Endothelial cell of umbilical vein (primary cell): ENCODE measurements around the gene ZNF652. TPM values are rescaled to one million over a fixed set of nuclear protein-coding genes. Genes with fewer than 3 reads are reported as not detected.

Experiments
- BruUV-seq: library from RNA; stranded (reverse); fragments of 400-500 nt; replicated peaks from 2 replicates; lab custom pipeline; 2021; lab: Mats Ljungman, UMichigan
- CTCF ChIA-PET: fragments of 300-600, 350-600 bp; sonication (Branson Sonifier 250); formaldehyde crosslinking; loops from one replicate; lab custom pipeline; 2021; ENCODE audit warnings: antibody characterized with exemption, inconsistent platforms; lab: Charles Lee
- POLR2A ChIA-PET: fragments of 300-600, 350-600 bp; sonication (Branson Sonifier 250); formaldehyde crosslinking; loops from one replicate; lab custom pipeline; 2021; ENCODE audit warnings: antibody characterized with exemption, inconsistent platforms; lab: Charles Lee
- DNase-seq: peaks from one replicate; pipeline ENCODE4 v3.0.0-alpha.2; 2011; ENCODE audit warnings: low read depth, low spot score
- FAIRE-seq: peaks from 2 replicates; lab custom pipeline; 2011; peaks lifted over from hg19 to GRCh38; lab: Jason Lieb, UNC
- H2AFZ ChIP-seq: 2 replicates; pipeline ENCODE4 v1.6.0; 2012; ENCODE audit warnings: low read depth, low read length, control low read depth, inconsistent platforms
- H3K27ac ChIP-seq: 2 replicates; pipeline ENCODE4 v1.5.1; 2011; ENCODE audit warnings: low read depth, mild to moderate bottlenecking, control low read depth, low read length, moderate library complexity; ENCODE audit not compliant: insufficient read depth
- H3K27me3 ChIP-seq, 2 experiments: 2 replicates each; pipeline versions ENCODE4 v1.6.0 to v1.6.1; 2011; ENCODE audit warnings: low read length in 2 of 2, mixed read lengths in 1 of 2; ENCODE audit not compliant: control insufficient read depth in 2 of 2, insufficient read depth in 2 of 2
- H3K36me3 ChIP-seq, 2 experiments: 2 replicates in 1 of 2; 3 replicates in 1 of 2; pipeline ENCODE4 v1.5.1; 2011; ENCODE audit warnings: low read length in 2 of 2, mild to moderate bottlenecking in 1 of 2, moderate library complexity in 1 of 2; ENCODE audit not compliant: control insufficient read depth in 2 of 2, insufficient read depth in 2 of 2; ENCODE audit errors: extremely low read depth in 1 of 2
- H3K4me1 ChIP-seq: 3 replicates; pipeline ENCODE4 v1.5.1; 2011; ENCODE audit warnings: mild to moderate bottlenecking, low read length; ENCODE audit not compliant: control insufficient read depth, insufficient read depth; ENCODE audit errors: extremely low read depth
- H3K4me2 ChIP-seq: 2 replicates; pipeline ENCODE4 v1.6.1; 2011; ENCODE audit warnings: low read length, control low read depth, mixed read lengths; ENCODE audit not compliant: insufficient read depth
- H3K4me3 ChIP-seq, 3 experiments: fragments of 200-600 bp in 1 of 3; sonication (generic), shearing (Covaris generic) in 1 of 3; replicated peaks in 1 of 3; 2 replicates each; pipeline ENCODE4 v1.5.1; 2011 to 2016; ENCODE audit warnings: control low read depth in 3 of 3, low read length in 3 of 3, mild to moderate bottlenecking in 2 of 3, inconsistent platforms in 1 of 3, low read depth in 1 of 3, moderate library complexity in 1 of 3; ENCODE audit not compliant: insufficient read depth in 1 of 3
- H3K79me2 ChIP-seq: 2 replicates; pipeline ENCODE4 v1.6.0; 2012; ENCODE audit warnings: low read length, inconsistent platforms; ENCODE audit not compliant: control insufficient read depth, insufficient read depth
- H3K9ac ChIP-seq: replicated peaks from 2 replicates; pipeline ENCODE3; 2011; ENCODE audit warnings: low read length, control low read depth; ENCODE audit not compliant: insufficient read depth; ENCODE audit errors: extremely low read depth
- H3K9me1 ChIP-seq: replicated peaks from 3 replicates; pipeline ENCODE4 v1.6.0; 2011; ENCODE audit warnings: mild to moderate bottlenecking, low read length; ENCODE audit not compliant: control insufficient read depth, insufficient read depth; ENCODE audit errors: extremely low read depth
- H3K9me3 ChIP-seq: replicated peaks from 2 replicates; pipeline ENCODE4 v1.5.1; 2012; ENCODE audit warnings: low read length, inconsistent platforms; ENCODE audit not compliant: control insufficient read depth, insufficient read depth
- H4K20me1 ChIP-seq: replicated peaks from 2 replicates; pipeline ENCODE3; 2011; ENCODE audit warnings: mild to moderate bottlenecking, low read length; ENCODE audit not compliant: control insufficient read depth, insufficient read depth; ENCODE audit errors: extremely low read depth
- EZH2 ChIP-seq: IDR thresholded peaks from 2 replicates; pipeline ENCODE4 v1.6.1; 2012; ENCODE audit warnings: borderline replicate concordance, low read depth, mild to moderate bottlenecking, moderate library complexity, low read length, inconsistent platforms; ENCODE audit not compliant: severe bottlenecking
- FOS ChIP-seq: IDR thresholded peaks from 2 replicates; pipeline ENCODE4 v1.6.1; 2011; ENCODE audit warnings: mild to moderate bottlenecking, low read length, moderate library complexity, borderline replicate concordance; ENCODE audit not compliant: insufficient read depth
- GATA2 ChIP-seq: IDR thresholded peaks from 2 replicates; pipeline ENCODE4 v1.7.0; 2011; ENCODE audit warnings: low read depth, mild to moderate bottlenecking, moderate library complexity, mixed read lengths, low read length; ENCODE audit not compliant: insufficient read length, insufficient read depth
- JUN ChIP-seq: IDR thresholded peaks from 2 replicates; pipeline ENCODE4 v1.6.1; 2011; ENCODE audit warnings: borderline replicate concordance, low read depth; ENCODE audit not compliant: insufficient read length, insufficient read depth
- MYC ChIP-seq: IDR thresholded peaks from one replicate; pipeline ENCODE4 v1.6.1; 2011; ENCODE audit warnings: mild to moderate bottlenecking, low read depth, low read length
- POLR2A ChIP-seq: IDR thresholded peaks from 2 replicates; pipeline ENCODE4 v1.6.1; 2012; ENCODE audit warnings: low read depth, mild to moderate bottlenecking, control low read depth, low read length
- POLR2AphosphoS5 ChIP-seq: IDR thresholded peaks from 2 replicates; pipeline ENCODE4 v1.6.1; 2012; ENCODE audit warnings: low read depth, mild to moderate bottlenecking, control low read depth, low read length, moderate library complexity; ENCODE audit not compliant: insufficient read depth
- dilution Hi-C: fragments of 300-500 bp; cut with MboI; formaldehyde crosslinking; loops from one replicate; pipeline ENCODE4 v1.15.0; 2019; ENCODE audit warnings: low sequenced_read_pairs; ENCODE audit not compliant: extremely low pct_ligation_motif_present
- intact Hi-C: fragments of 100-400 bp; cut with micrococcal nuclease; formaldehyde crosslinking; loops from one replicate; pipeline ENCODE4 v1.10.0; 2022
- polyA plus RNA-seq, 4 experiments: library from polyadenylated mRNA; depleted of rRNA in 3 of 4; stranded (reverse) in 3 of 4; unstranded in 1 of 4; fragments of >200 nt; gene quantifications; 2 replicates each; pipeline versions ENCODE4 v1.2.1 to v1.2.3, GENCODE V29; 2011 to 2012; ENCODE audit warnings: missing spikeins in 1 of 4
- total RNA-seq: library from RNA; stranded (reverse); gene quantifications from 2 replicates; pipeline ENCODE4 v1.2.3, GENCODE V29; 2021
- TF ChIP-seq, protein P1 (sequence below): IDR thresholded peaks from 2 replicates; pipeline ENCODE4 v1.6.1; 2011; ENCODE audit not compliant: insufficient read depth, insufficient read length
- TF ChIP-seq, protein P2 (sequence below), 2 donors: IDR thresholded peaks; 1 replicate in 1 of 2; 2 replicates in 1 of 2; pipeline ENCODE4 v1.5.1; 2011; ENCODE audit warnings: low read length in 2 of 2, mild to moderate bottlenecking in 2 of 2, moderate library complexity in 2 of 2, control low read depth in 1 of 2, inconsistent platforms in 1 of 2, low read depth in 1 of 2; ENCODE audit not compliant: insufficient read depth in 1 of 2; ENCODE audit errors: extremely low read depth in 1 of 2

Gene ZNF652
- total and polyA plus RNA-seq, 2 donors (not counting 3 experiments of a cell fraction or from before 2014, with no cell fraction given): 6.1 to 18.6 TPM

DNA sequence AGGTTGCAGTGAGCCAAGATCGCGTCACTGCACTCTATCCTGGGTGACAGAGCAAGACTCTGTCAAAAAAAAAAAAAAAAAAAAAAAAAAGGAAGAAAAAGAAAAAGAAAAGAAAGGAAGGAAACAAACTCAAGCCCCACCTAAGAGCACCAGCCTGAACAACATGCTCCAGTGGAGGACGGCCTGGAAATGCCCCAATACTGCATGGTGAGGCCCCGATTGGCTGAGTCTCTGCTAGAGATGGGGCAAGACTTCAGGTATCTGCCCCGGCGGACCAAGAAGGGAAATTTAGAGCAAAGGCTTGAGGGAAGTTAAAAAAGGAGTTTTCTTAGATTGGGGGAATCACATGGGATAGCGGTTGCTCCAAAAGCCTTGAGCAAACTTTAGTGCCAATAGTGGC lies 10.4 kb upstream of the ZNF652 start:
- intact Hi-C loops (no loop called here), dilution Hi-C loops (no loop called here)
- H3K9ac ChIP-seq: no peak overlapping the region
- no peaks in the 10 kb centered on the region for H3K9me3 ChIP-seq
- POLR2A ChIA-PET: no interaction called here
- CTCF ChIA-PET: no interaction called here
- no peaks in the 10 kb centered on the region for H3K79me2 ChIP-seq
- no peaks in the 10 kb centered on the region for H4K20me1 ChIP-seq
- no peaks in the 10 kb centered on the region for H3K36me3 ChIP-seq
- no peaks in the 10 kb centered on the region for H3K4me1 ChIP-seq
- H2AFZ ChIP-seq: no peak overlapping the region
- no peak overlapping the region for H3K27ac ChIP-seq
- H3K27me3 ChIP-seq: no peaks in the 10 kb centered on the region
- DNase-seq: no peak
- no TSS peak for BruUV-seq
- no peak overlapping the region for H3K4me3 ChIP-seq
- TF ChIP-seq POLR2A: no peak
- TF ChIP-seq POLR2AphosphoS5: no peak
- TF ChIP-seq MYC: no peak
- no peak for TF ChIP-seq FOS
- no peak for TF ChIP-seq EZH2
- no peak for TF ChIP-seq GATA2
- TF ChIP-seq, protein P1, sequence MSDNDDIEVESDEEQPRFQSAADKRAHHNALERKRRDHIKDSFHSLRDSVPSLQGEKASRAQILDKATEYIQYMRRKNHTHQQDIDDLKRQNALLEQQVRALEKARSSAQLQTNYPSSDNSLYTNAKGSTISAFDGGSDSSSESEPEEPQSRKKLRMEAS: no peak
- TF ChIP-seq JUN: no peak
- TF ChIP-seq, protein P2, sequence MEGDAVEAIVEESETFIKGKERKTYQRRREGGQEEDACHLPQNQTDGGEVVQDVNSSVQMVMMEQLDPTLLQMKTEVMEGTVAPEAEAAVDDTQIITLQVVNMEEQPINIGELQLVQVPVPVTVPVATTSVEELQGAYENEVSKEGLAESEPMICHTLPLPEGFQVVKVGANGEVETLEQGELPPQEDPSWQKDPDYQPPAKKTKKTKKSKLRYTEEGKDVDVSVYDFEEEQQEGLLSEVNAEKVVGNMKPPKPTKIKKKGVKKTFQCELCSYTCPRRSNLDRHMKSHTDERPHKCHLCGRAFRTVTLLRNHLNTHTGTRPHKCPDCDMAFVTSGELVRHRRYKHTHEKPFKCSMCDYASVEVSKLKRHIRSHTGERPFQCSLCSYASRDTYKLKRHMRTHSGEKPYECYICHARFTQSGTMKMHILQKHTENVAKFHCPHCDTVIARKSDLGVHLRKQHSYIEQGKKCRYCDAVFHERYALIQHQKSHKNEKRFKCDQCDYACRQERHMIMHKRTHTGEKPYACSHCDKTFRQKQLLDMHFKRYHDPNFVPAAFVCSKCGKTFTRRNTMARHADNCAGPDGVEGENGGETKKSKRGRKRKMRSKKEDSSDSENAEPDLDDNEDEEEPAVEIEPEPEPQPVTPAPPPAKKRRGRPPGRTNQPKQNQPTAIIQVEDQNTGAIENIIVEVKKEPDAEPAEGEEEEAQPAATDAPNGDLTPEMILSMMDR (IDR thresholded peaks at IDR 0.05; ENCODE audit: extremely low read depth in 1 of 2, insufficient read depth in 1 of 2, low read depth in 1 of 2, low read length in 2 of 2): no peak
- no peaks in the 10 kb centered on the region for H3K9me1 ChIP-seq
- no peak overlapping the region for H3K4me2 ChIP-seq
- FAIRE-seq: no peak
